Neuronal stem cell (in vitro differentiated cells): ENCODE data around the gene LSR.

Experiments
- DNase-seq: peaks from one replicate; pipeline ENCODE4 v3.0.0-alpha.2; 2013; ENCODE audit warnings: low spot score
- H2AFZ ChIP-seq: one replicate; pipeline ENCODE4 v1.6.1; 2013; ENCODE audit warnings: mild to moderate bottlenecking, low read length, inconsistent platforms
- H2AK5ac ChIP-seq: 2 replicates; pipeline ENCODE4 v1.6.1; 2013; ENCODE audit warnings: low read depth, mild to moderate bottlenecking, inconsistent platforms, low read length, moderate library complexity, mixed read lengths
- H2BK120ac ChIP-seq: 2 replicates; pipeline ENCODE4 v1.6.1; 2013; ENCODE audit warnings: low read depth, mild to moderate bottlenecking, inconsistent platforms, low read length, moderate library complexity, mixed read lengths
- H2BK12ac ChIP-seq: one replicate; pipeline ENCODE4 v1.6.1; 2013; ENCODE audit warnings: low read length, inconsistent platforms
- H2BK15ac ChIP-seq: 2 replicates; pipeline ENCODE4 v1.6.1; 2013; ENCODE audit warnings: mild to moderate bottlenecking, low read length, inconsistent platforms, mixed read lengths
- H2BK5ac ChIP-seq: one replicate; pipeline ENCODE4 v1.6.1; 2013; ENCODE audit warnings: inconsistent platforms, mild to moderate bottlenecking, low read length, moderate library complexity
- H3K14ac ChIP-seq: one replicate; pipeline ENCODE4 v1.6.1; 2013; ENCODE audit warnings: low read length, inconsistent platforms
- H3K18ac ChIP-seq: 2 replicates; pipeline ENCODE4 v1.6.1; 2013; ENCODE audit warnings: low read length, inconsistent platforms
- H3K23ac ChIP-seq: 2 replicates; pipeline ENCODE4 v1.6.1; 2013; ENCODE audit warnings: low read depth, mild to moderate bottlenecking, mixed read lengths, low read length, inconsistent platforms; ENCODE audit not compliant: poor library complexity
- H3K27ac ChIP-seq: replicated peaks from 3 replicates; pipeline ENCODE4 v1.5.1; 2013; ENCODE audit warnings: low read length, inconsistent platforms
- H3K27me3 ChIP-seq, 3 experiments: 2 replicates each; pipeline ENCODE4 v1.6.1; 2013; ENCODE audit warnings: low read length in 3 of 3, mild to moderate bottlenecking in 2 of 3, inconsistent platforms in 1 of 3, low read depth in 1 of 3, mixed read lengths in 1 of 3, moderate library complexity in 1 of 3; ENCODE audit not compliant: control insufficient read depth in 3 of 3, insufficient read depth in 3 of 3
- H3K36me3 ChIP-seq, 2 donors: replicated peaks in 1 of 2; 2 replicates each; pipeline ENCODE4 v1.6.1; 2013; ENCODE audit warnings: low read length in 2 of 2; ENCODE audit not compliant: control insufficient read depth in 2 of 2, insufficient read depth in 2 of 2
- H3K4ac ChIP-seq: 2 replicates; pipeline ENCODE4 v1.6.1; 2013; ENCODE audit warnings: inconsistent platforms, mild to moderate bottlenecking, low read length, moderate library complexity
- H3K4me1 ChIP-seq, 2 donors: 1 replicate in 1 of 2; 2 replicates in 1 of 2; pipeline ENCODE4 v1.6.1; 2013; ENCODE audit warnings: low read length in 2 of 2, low read depth in 1 of 2; ENCODE audit not compliant: control insufficient read depth in 2 of 2, insufficient read depth in 1 of 2
- H3K4me2 ChIP-seq: one replicate; pipeline ENCODE4 v1.6.1; 2013; ENCODE audit warnings: mild to moderate bottlenecking, low read length, inconsistent platforms; ENCODE audit not compliant: insufficient read depth, poor library complexity, severe bottlenecking
- H3K4me3 ChIP-seq, 2 donors: 2 replicates each; pipeline ENCODE4 v1.5.1; 2013; ENCODE audit warnings: low read length in 2 of 2, mild to moderate bottlenecking in 2 of 2, inconsistent platforms in 1 of 2, moderate library complexity in 1 of 2
- H3K79me1 ChIP-seq: one replicate; pipeline ENCODE4 v1.6.1; 2013; ENCODE audit warnings: low read depth, mild to moderate bottlenecking, inconsistent platforms, low read length, moderate library complexity
- H3K9ac ChIP-seq: one replicate; pipeline ENCODE4 v1.6.1; 2013; ENCODE audit warnings: mild to moderate bottlenecking, low read depth, low read length, inconsistent platforms; ENCODE audit not compliant: poor library complexity
- H3K9me3 ChIP-seq, 2 donors: replicated peaks in 1 of 2; 2 replicates each; pipeline versions ENCODE3 to v1.6.1; 2013; ENCODE audit warnings: low read length in 2 of 2, mild to moderate bottlenecking in 2 of 2, inconsistent platforms in 1 of 2, low read depth in 1 of 2, mixed read lengths in 1 of 2, moderate library complexity in 1 of 2; ENCODE audit not compliant: control insufficient read depth in 2 of 2, insufficient read depth in 1 of 2
- H4K8ac ChIP-seq: one replicate; pipeline ENCODE4 v1.6.1; 2013; ENCODE audit warnings: low read depth, mild to moderate bottlenecking, inconsistent platforms, low read length, moderate library complexity
- H4K91ac ChIP-seq: one replicate; pipeline ENCODE4 v1.6.1; 2013; ENCODE audit warnings: low read length, low read depth, mild to moderate bottlenecking, inconsistent platforms; ENCODE audit not compliant: poor library complexity
- WGBS, 2 donors: extraction: QIAGEN DNeasy Blood & Tissue Kit; methylation state at CpG; one replicate each; pipeline ENCODE4 v1.1.7; 2013; ENCODE audit warnings: missing lambda C conversion rate in 2 of 2, mixed read lengths in 1 of 2; ENCODE audit not compliant: insufficient read length in 2 of 2, insufficient replicate concordance in 1 of 2; ENCODE audit errors: extremely low coverage in 2 of 2; 5-methylcytosine and 5-hydroxymethylcytosine counted together

LSR gene

DNA sequence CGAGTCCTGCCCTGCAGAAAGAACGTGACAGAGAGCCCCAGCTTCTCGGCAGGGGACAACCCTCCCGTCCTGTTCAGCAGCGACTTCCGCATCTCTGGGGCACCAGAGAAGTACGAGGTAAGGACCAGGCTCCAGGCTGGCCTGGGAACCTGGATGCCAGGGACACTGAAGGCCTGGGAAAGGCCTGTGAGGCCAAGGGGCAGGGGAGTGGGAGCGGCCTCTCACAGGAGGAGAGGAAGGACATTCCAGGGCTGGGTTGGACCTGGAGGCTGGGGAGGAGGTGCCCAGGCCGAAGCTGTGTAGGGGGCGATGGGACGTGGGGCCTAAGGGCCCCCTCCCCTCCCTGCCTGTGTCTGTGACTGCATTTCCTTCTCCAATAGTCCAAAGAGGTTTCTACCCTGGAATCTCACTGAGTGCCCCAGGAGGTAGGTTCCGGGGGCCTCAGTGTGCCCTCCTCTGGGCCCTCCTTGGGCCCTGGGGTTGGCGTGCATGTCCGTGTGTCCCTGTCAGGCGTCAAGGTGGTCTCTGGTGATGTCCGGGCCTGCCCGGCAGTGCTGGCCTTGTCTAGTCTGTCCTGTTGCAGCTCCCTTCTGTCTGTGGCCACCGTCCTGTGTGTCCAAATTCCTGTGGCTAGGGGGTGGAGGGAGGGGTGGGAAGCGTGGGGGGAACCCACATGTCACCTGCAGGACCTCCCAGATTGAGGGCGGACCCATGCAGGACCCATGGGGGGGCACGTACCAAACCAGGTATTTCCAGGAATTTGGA, 63.3 kb downstream of the LSR start:
- H2BK5ac ChIP-seq: peak overlapping the region; percentile 17
- H2BK120ac ChIP-seq: no peak overlapping the region
- peak overlapping the region; percentile 11 for H3K4ac ChIP-seq
- peak overlapping the region; percentile 31 for H2BK12ac ChIP-seq
- no CpG with 5 or more reads among the region's 21 CpGs for WGBS, 2 donors
- H3K4me1 ChIP-seq: peaks cover 3 to 4% of the 10 kb centered on the region in 2 donors
- peak overlapping the region; percentile 75 for H2AK5ac ChIP-seq
- peak overlapping the region; percentile 22 for H2AFZ ChIP-seq
- H3K4me3 ChIP-seq: no peak overlapping the region
- no peak overlapping the region for H4K8ac ChIP-seq
- H3K23ac ChIP-seq: peak overlapping the region; percentile 75
- no peak for DNase-seq
- H3K27me3 ChIP-seq: peaks cover 0 to 13% (median 0%) of the 10 kb centered on the region in 3 experiments
- no peak overlapping the region for H3K4me2 ChIP-seq
- no peak overlapping the region for H4K91ac ChIP-seq
- H3K14ac ChIP-seq: peak overlapping the region; percentile 21
- no peak overlapping the region for H3K9ac ChIP-seq
- no peak overlapping the region for H3K27ac ChIP-seq
- no peaks in the 10 kb centered on the region for H3K79me1 ChIP-seq
- peak overlapping the region; percentile 58 for H2BK15ac ChIP-seq
- H3K18ac ChIP-seq: peak overlapping the region; percentile 80
- H3K9me3 ChIP-seq: no peaks in the 10 kb centered on the region
- H3K36me3 ChIP-seq: no peaks in the 10 kb centered on the region

GRCh38 chr19:35313587-35313986, 64.8 kb downstream of the LSR start:
- no peak overlapping the region for H3K9ac ChIP-seq
- H2BK15ac ChIP-seq: no peak overlapping the region
- DNase-seq: no peak

GRCh38 chr19:35314031-35314430, 65.2 kb downstream of the LSR start:
- no peak for DNase-seq
- Histone ChIP-seq H4K8ac (no peak overlapping the region), H3K79me1 (no peaks in the 10 kb centered on the region), H4K91ac (no peak overlapping the region), H3K18ac (no peak overlapping the region), H3K4me2 (no peak overlapping the region), H3K27me3 (peaks cover 0 to 13% (median 0%) of the 10 kb centered on the region in 3 experiments), H2BK5ac (no peak overlapping the region), H3K9ac (no peak overlapping the region), H3K23ac (no peak overlapping the region), H3K9me3 (no peaks in the 10 kb centered on the region), H2BK120ac (no peak overlapping the region), H3K27ac (no peak overlapping the region), H2BK12ac (no peak overlapping the region), H2BK15ac (no peak overlapping the region), H2AFZ (no peak overlapping the region), H3K36me3 (no peaks in the 10 kb centered on the region), H3K4me1 (peaks cover 3% of the 10 kb centered on the region in 2 donors), H2AK5ac (no peak overlapping the region), H3K14ac (no peak overlapping the region), H3K4ac (no peak overlapping the region), H3K4me3 (no peak overlapping the region)
- no CpG with 5 or more reads among the region's 8 CpGs for WGBS, 2 donors

More at GRCh38 chr19:35313587-35313986, 64.8 kb downstream of the LSR start:
- H3K23ac ChIP-seq: no peak overlapping the region
- H3K4me2 ChIP-seq: no peak overlapping the region
- no peak overlapping the region for H3K14ac ChIP-seq
- H3K27me3 ChIP-seq: peaks cover 0 to 13% (median 0%) of the 10 kb centered on the region in 3 experiments
- no peak overlapping the region for H3K4ac ChIP-seq
- no peak overlapping the region for H3K4me3 ChIP-seq
- H3K4me1 ChIP-seq: peaks cover 3 to 4% of the 10 kb centered on the region in 2 donors
- no peak overlapping the region for H2AK5ac ChIP-seq
- H3K18ac ChIP-seq: no peak overlapping the region
- no peak overlapping the region for H2AFZ ChIP-seq
- peak overlapping the region; percentile 87 for H2BK5ac ChIP-seq
- WGBS, 2 donors: no CpG with 5 or more reads among the region's 7 CpGs
- no peak overlapping the region for H2BK12ac ChIP-seq
- H3K9me3 ChIP-seq: no peaks in the 10 kb centered on the region
- H2BK120ac ChIP-seq: peak overlapping the region; percentile 28
- H3K27ac ChIP-seq: no peak overlapping the region
- no peak overlapping the region for H4K91ac ChIP-seq
- no peaks in the 10 kb centered on the region for H3K79me1 ChIP-seq
- peak overlapping the region; percentile 98 for H4K8ac ChIP-seq
- H3K36me3 ChIP-seq: no peaks in the 10 kb centered on the region

GRCh38 chr19:35314858-35315470, 66.2 kb downstream of the LSR start:
- Histone ChIP-seq H3K4me2 (no peak overlapping the region), H3K4ac (no peak overlapping the region), H3K4me1 (peaks cover 0 to 1% of the 10 kb centered on the region in 2 donors), H3K18ac (no peak overlapping the region), H3K4me3 (no peak overlapping the region), H3K79me1 (no peaks in the 10 kb centered on the region), H2BK15ac (no peak overlapping the region), H3K9ac (no peak overlapping the region), H4K8ac (no peak overlapping the region), H3K27ac (no peak overlapping the region), H3K36me3 (no peaks in the 10 kb centered on the region), H2AFZ (no peak overlapping the region), H2AK5ac (no peak overlapping the region), H3K27me3 (peaks cover 0 to 13% (median 0%) of the 10 kb centered on the region in 3 experiments), H2BK12ac (no peak overlapping the region), H2BK5ac (no peak overlapping the region), H3K23ac (no peak overlapping the region), H2BK120ac (no peak overlapping the region), H3K9me3 (no peaks in the 10 kb centered on the region), H3K14ac (no peak overlapping the region), H4K91ac (no peak overlapping the region)
- DNase-seq: no peak
- no CpG with 5 or more reads among the region's 10 CpGs for WGBS, 2 donors
